GM06990 (cell line): ENCODE data around the gene PMEPA1.

Experiments
- DNase-seq: peaks from one replicate; pipeline ENCODE4 v3.0.0-alpha.2; 2011; ENCODE audit not compliant: insufficient read length; ENCODE audit errors: extremely low read depth
- H3K27me3 ChIP-seq: replicated peaks from 2 replicates; pipeline ENCODE4 v1.6.0; 2011; ENCODE audit warnings: low read length; ENCODE audit not compliant: control insufficient read depth, insufficient read depth
- H3K36me3 ChIP-seq: 2 replicates; pipeline ENCODE4 v1.5.1; 2011; ENCODE audit warnings: low read length; ENCODE audit not compliant: control insufficient read depth, insufficient read depth
- H3K4me3 ChIP-seq: replicated peaks from 2 replicates; pipeline ENCODE4 v1.5.1; 2011; ENCODE audit warnings: low read depth, mild to moderate bottlenecking, control low read depth, low read length
- CTCF ChIP-seq: IDR thresholded peaks from 2 replicates; pipeline ENCODE4 v1.5.1; 2011; ENCODE audit warnings: low read length, control low read depth, mild to moderate bottlenecking, inconsistent platforms; ENCODE audit not compliant: insufficient read depth, poor library complexity, severe bottlenecking

Gene PMEPA1

GRCh38 chr20:57628047-57628961, 81.5 kb downstream of the PMEPA1 start:
- no peaks in the 10 kb centered on the region for H3K36me3 ChIP-seq
- DNase-seq: no peak
- no peak overlapping the region for H3K4me3 ChIP-seq
- H3K27me3 ChIP-seq: no peaks in the 10 kb centered on the region; the same call in none of the 2 replicates
- TF ChIP-seq CTCF: no peak

- no peak for TF ChIP-seq CTCF
- H3K4me3 ChIP-seq: no peak overlapping the region
- no peaks in the 10 kb centered on the region for H3K36me3 ChIP-seq
- no peaks in the 10 kb centered on the region; the same call in none of the 2 replicates for H3K27me3 ChIP-seq
- DNase-seq: no peak
Observed at GRCh38 chr20:57627339-57627738, 82.5 kb downstream of the PMEPA1 start.

GRCh38 chr20:57625978-57626377, 83.8 kb downstream of the PMEPA1 start:
- TF ChIP-seq CTCF: no peak
- DNase-seq: no peak
- H3K27me3 ChIP-seq: no peaks in the 10 kb centered on the region; the same call in none of the 2 replicates

GRCh38 chr20:57625181-57625958, 84.4 kb downstream of the PMEPA1 start:
- Histone ChIP-seq H3K36me3 (no peaks in the 10 kb centered on the region), H3K27me3 (no peaks in the 10 kb centered on the region; the same call in none of the 2 replicates), H3K4me3 (no peak overlapping the region)
- no peak for TF ChIP-seq CTCF
- DNase-seq: no peak

More at GRCh38 chr20:57625978-57626377, 83.8 kb downstream of the PMEPA1 start:
- Histone ChIP-seq H3K36me3 (no peaks in the 10 kb centered on the region), H3K4me3 (no peak overlapping the region)

DNA sequence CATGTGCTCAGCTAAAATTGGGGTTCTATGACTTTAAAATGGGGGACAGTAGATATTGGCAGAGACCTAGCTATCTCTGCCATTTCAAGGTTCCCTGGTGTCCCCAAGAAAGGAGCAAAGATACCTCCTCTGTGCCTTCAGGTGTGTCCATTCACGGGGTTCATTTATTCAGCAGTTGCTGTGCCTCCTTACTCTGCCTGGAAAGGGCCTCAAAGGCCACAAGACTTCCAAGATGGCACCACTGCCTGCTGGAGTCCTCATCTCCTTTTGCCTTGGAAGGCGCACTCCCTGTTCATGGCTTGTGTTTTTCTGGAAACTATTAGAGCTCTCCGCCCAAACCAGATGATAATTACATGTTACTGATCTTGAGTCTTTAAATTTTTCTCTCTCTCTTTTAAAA, 85.7 kb downstream of the PMEPA1 start:
- Histone ChIP-seq H3K27me3 (no peaks in the 10 kb centered on the region; the same call in none of the 2 replicates), H3K36me3 (no peaks in the 10 kb centered on the region), H3K4me3 (no peak overlapping the region)
- TF ChIP-seq CTCF: no peak
- DNase-seq: no peak
